Measurements from ENCODE around the gene KMT5B.

KMT5B gene

DNA sequence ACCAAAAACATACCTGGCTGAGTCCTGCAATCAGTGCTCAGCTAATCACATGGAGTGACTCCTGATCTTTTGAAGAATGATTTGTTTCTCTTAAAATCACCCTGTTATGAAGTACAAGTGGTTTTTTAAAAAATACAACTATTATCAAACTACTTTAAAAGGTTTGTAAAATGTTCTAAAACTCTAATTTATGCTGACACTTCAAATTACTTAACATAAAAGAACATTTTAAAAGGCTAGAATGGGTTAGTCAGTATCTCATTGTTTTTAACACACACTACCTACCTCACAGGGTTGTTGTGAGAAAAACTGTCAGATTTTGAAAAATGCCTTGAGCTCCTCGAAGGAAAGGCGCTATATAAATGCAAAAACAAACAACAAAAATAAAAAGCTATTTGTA, 33.2 kb downstream of the KMT5B start:
- DNase-seq (ENCODE audit: low read depth) = no peak

DNA sequence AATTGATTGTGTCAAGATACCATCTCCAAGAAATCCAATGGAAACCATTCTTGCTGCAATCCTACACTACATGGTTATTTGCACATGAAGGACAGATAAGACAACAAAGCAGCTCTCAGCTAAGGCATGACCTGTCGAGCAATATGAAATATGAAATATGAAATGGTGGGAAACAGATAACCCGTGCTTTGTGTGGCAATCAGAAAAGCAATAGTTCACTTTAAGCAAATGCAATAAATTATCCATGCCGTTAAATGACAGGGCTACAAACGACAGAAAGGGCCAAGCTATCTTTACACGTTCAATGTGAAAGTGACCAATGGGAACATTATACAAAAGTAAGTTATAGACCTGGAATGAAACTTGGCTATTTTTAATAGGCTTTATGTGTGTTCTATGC, 35.2 kb downstream of the KMT5B start:
- DNase-seq (ENCODE audit: low read depth) = no peak

DNA sequence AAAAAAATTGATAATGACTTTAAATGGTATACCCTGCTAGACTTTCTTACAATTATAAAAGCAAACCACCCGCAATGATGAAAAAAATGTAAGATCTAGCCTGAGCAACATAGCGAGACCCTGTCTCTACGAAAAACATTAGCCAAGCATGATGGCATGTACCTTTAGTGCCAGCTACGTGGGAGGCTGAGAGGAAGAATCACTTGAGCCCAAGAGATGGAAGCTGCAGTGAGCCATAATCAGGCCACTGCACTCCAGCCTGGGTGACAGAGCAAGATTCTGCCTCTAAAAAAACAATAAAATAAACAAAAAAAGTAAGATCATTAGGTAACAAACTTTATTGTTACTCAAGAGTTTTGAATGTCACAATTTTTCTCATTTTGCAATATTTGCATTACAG, 39.2 kb downstream of the KMT5B start:
- no peak for DNase-seq (ENCODE audit: low read depth)

DNA sequence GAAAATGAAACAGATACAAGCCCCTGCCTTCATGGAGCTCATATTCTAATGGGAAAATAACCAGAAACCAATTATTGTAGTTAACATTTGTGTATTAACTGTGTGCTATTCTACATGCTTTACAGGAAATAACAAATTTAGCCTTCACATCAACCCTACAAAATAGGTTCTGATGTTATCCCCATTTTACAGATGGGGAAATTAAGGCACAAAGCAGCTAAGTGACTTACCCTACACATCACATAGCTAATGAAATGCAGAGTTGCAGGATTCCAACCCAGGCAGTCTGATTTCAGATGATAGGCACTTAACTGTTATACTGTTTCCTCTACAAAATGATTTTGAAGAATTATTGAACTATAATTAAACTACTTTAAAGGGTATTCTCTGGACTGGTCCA, 43.7 kb downstream of the KMT5B start:
- no peak for DNase-seq (ENCODE audit: low read depth)

DNA sequence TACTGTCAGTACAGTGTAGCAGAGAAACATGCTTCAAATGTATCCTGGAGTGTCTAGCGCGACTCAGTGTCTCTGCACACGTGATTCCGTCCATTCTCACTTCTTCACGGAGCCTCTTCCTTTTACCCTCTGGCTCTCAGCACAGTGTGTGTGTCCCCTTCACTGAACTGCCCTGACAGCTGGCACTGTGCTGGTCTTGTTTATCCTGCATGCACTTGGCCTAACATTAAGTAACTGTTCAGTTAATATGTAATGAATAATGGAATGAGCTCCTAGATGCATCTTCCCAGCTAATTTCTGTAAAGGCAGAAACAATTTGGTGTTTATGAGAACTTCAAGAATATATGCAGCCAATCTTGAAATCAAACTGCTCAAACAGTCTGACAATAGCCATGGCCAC, 44.4 kb downstream of the KMT5B start:
- no peak for DNase-seq (ENCODE audit: low read depth)

DNA sequence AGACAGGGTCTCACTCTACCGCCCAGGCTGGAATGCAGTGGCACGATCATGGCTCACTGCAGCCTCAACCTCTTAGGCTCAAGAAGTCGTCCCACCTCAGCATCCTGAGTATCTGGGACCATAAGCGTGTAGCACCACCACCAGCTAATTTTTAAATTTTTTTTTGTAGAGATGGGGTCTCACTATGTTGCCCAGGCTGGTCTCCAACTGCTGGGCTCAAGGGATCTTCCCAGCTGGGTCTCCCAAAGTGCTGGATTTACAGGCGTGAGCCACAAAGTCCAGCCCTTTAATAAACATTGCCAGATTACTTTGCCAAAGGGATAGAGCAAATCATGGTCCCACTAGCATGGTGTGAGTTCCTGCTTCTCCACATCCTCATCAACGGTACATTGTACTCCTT, 45.6 kb downstream of the KMT5B start:
- DNase-seq (ENCODE audit: low read depth) = no peak

DNA sequence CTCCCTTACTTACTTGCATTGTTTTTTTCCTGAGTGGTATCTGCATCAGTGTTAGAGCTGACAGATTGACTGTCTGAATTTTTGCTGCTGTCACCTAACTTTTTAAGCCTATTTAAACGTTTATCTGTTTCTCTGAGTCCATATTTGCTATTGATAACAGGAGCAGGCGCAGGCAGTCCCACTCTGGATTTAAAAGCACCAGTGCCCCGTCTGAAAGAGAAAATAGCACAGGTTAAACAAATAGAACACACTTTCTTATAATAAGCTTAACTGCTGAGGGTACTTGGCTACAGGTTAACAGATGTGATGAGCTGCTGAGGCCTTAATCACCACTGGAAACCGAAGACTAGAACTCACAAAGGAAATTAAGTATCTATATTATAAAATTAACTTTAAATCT, 46.1 kb downstream of the KMT5B start:
- DNase-seq (ENCODE audit: low read depth) = no peak

DNA sequence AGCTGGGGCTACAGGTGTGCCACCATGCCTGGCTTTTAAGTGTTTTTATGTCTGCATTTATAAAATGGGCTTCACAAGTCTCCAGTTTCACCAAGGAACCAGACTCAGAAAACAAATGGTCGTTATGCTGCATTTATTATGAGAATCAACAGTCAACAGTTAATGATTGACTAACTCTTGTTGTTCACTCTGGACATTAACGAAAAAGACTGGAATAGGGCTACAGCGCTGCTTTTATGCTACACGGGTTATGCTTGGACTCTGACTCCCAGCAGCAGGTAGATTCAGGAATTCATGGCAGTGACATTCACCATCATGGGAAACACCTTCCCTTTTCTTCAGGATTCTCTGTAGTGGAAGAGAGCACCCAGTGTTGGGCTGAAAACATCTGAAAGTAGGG, 47.5 kb downstream of the KMT5B start:
- DNase-seq (ENCODE audit: low read depth) = no peak

DNA sequence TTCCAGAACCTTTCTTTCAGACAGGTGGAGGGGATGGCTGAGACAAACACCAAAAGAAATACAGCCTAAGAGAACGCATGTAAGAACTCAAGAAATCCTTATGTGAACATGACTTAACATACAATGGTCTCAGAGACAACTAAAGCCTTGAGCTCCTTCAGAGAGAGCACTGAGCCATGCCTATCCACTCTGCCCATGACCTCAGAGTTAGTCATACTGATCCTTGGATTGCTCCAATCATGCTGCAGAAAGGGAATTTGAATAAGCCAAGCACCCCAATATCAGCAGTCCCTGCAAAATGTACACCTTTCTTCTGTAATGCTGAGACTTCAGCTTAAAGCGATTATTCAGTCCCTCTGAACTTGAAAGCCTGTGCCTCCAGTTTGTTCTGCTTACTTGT, 48.7 kb downstream of the KMT5B start:
- DNase-seq (ENCODE audit: low read depth) = no peak

DNA sequence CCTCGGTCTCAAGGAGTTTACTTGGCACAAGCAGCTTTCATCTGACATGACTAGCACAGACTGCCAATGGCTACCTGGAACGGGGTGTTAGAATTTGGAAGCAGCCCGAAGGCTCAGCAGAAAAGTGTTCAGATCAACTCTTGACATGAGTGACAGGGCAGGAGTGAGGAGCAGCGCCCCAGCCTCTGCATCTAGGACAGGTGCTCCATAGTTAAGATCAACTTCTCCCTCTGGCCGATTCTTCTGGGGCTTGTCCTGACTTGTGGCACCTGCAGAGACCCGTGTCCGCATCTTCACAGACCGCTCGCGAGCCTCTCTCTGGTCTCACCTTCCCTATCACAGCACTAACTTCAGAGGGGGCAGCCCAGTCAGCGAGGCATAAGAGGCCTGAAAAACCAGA, 49.4 kb downstream of the KMT5B start:
- no peak for DNase-seq (ENCODE audit: low read depth)

DNA sequence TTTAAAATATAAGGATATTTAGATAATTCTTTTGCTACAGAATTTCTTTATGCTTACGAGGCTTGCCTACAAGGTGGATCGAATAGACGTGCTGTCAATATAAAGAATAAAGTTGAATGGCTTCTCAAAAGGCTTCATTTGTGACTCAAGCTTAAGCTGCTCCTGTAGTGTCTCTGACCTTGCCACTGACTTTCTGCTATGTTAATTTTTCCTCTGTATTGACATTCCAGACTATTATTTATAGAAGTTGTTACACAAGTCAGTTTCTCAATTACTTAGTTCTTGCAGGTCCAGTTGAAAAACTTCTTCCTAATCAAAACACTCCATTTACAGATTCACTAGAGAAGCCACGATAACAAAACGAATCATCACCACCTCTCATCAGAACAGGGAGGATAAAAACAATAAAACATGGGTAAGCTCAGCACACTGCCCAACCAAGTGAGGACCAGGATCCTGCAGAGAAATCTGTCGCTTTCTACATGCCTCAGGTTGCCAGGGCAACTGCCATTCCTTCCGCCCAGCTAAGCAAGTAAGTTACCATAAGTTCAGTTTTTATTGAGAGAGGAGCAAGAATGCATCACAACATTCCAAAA, 52.9 kb downstream of the KMT5B start:
- no peak for DNase-seq (ENCODE audit: low read depth)

DNA sequence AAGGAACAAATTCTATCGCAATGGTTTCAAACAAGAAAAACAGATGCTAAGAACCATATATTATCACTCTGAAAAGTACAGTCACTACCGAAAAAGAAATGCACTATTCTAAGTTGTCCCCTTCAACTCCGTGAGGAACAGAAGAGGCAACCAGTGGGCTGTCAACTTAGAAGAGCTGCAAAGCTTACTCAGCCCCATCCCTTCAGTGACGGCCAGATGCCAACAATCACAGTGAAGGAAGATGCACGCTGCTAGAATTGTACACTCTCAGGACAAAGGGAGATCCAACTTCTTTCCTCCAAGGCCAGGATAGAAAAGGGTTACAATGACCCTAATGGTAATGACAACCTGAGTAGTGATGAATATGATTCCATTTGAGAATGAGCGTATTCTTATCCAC, 53.4 kb downstream of the KMT5B start:
- DNase-seq (ENCODE audit: low read depth) = no peak

DNA sequence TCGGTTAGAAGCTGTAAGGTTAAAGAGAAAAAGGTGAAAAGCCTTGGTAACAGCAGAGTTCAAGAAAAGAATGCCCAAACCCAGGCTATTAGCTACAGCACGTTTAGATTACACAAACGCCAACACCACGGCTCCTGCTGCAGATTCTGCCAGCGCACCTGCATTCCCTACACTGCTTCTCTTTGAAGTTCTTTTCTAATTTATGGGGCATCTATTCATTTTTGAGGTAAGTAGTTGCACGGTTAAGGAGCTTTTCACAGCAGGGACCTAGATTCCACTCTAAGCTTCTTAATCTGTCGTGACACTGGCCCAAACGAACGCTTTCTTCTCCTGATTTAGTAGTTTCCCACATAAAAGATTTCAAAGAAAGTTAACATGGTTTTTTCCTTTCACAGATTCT, 53.9 kb downstream of the KMT5B start:
- no peak for DNase-seq (ENCODE audit: low read depth)

DNA sequence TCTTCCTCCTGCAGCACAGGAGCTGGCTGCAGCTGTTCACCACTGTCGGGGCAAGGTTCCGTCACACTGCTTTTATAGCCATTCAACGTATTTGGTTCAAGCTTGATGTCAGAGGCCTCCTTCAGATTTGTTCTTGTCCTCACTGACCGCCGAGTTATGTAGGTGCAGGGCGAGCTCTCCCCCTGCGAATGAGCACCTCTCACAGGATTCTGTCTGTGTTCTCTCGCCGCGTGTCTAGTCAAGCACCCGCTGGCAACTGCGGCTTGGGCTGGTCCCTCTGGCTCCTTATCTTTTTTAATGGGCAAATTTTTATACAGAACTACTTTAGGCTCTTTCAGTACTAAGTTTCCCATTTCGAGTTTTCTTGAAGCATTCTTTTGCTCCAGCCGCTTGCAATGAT, 54.5 kb downstream of the KMT5B start:
- no peak for DNase-seq (ENCODE audit: low read depth)

DNA sequence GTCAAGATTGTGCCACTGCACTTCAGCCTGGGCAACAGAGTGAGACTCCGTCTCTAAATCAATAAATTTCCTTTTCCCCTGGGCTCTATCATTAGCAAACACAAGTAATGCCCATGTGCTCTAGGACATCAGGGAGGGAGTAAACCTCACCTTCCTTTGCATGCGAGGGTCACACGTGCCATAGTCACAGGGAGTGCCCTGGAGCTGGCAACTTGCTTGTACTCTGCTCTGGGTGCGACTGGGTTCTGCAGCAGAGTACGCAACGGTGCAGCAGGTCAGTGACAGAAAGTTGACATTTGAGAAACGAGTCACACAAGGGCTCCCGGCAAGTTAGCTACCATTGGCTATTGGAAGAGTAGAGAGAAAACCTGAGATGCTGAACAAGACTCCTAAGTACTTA, 59.4 kb downstream of the KMT5B start:
- no peak for DNase-seq (ENCODE audit: low read depth)

DNA sequence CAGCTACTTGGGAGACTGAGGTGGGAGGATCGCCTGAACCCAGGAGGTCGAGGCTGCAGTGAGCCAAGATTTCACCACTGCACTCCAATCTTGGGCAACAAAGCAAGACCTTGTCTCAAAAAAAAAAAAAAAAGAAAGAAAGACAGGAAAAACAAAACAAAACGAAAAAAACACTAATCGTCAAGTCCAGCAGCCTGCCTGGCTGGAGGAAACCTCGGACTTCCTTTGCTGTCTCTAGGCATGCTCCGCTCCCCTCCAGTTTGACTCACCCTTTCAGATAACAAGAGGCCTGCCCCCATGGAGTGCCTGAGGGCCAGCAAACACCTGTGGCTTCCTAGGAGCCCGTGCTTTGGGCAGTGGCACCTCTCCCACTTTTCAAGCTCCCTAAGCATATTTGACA, 63.1 kb downstream of the KMT5B start:
- no peak for DNase-seq (ENCODE audit: low read depth)

DNA sequence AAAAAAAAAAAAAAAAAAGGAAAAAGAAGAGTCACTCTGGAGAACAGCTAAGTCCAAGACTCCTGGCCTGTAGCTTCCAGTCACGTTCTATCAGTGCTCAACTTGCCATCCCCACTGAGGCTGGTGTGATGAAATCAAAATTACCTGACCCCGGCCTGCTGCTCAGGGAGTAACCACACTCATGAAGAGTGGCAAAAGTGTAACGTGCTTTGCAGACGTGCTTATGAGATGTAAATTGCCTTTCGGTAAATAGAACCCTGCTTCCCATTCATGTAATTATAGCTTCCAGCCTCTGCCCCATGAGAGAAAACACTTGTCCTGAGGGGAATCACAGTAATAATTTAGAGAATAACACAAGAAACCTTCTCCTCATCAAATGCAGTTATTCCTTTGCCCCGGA, 63.7 kb downstream of the KMT5B start:
- no peak for DNase-seq (ENCODE audit: low read depth)

DNA sequence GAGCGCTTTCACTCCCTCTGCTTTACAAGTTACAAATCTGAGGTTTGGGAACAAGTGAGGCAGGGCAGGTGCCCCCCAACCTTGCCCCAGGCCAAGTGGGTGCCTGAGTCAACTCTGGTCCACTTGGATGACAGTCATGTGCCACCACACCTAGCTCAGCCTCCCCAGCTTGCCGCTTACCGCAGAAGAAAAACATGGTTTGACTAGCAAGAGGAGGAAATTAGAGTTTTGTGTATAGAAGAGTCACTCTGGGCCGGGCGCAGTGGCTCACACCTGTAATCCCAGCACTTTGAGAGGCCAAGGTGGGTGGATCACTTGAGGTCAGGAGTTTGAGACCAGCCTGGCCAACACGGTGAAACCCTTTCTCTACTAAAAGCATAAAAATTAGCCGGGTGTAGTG, 64.2 kb downstream of the KMT5B start:
- DNase-seq (ENCODE audit: low read depth) = no peak

DNA sequence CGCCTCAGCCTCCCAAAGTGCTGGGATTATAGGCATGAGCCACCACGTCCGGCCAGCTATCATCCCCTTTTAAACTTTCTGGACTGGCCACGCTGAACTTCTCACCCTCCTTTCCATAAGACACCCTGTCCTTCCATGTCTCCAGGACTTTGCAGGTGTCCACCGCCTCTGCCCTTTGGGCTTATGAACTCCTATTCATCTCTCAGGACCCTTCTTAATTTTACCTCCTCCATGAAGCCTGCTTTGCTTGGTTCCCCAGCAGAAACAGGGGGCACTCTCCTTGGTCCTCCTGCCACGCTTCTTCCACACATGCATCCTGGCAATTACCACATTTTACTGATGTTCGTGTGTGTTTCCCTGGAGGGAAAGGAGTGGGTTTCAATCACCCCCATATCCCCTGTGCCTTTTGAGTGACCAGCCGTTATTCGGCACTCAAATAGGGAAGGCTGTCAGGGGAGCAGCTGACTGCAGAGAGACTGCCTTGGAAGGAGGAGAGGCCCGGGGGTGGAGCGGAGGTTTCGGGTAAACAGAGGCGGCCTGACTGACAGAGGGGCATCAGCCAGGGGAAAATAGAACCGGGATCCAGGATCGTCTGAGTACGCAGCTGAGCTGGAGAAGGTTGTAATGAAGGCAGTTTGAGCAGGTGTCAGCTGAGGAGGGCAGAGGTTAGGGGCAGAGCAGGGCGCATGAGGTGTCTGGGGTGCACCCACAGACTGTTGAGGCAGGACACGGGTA, 64.9 kb downstream of the KMT5B start:
- no peak for DNase-seq (ENCODE audit: low read depth)

DNA sequence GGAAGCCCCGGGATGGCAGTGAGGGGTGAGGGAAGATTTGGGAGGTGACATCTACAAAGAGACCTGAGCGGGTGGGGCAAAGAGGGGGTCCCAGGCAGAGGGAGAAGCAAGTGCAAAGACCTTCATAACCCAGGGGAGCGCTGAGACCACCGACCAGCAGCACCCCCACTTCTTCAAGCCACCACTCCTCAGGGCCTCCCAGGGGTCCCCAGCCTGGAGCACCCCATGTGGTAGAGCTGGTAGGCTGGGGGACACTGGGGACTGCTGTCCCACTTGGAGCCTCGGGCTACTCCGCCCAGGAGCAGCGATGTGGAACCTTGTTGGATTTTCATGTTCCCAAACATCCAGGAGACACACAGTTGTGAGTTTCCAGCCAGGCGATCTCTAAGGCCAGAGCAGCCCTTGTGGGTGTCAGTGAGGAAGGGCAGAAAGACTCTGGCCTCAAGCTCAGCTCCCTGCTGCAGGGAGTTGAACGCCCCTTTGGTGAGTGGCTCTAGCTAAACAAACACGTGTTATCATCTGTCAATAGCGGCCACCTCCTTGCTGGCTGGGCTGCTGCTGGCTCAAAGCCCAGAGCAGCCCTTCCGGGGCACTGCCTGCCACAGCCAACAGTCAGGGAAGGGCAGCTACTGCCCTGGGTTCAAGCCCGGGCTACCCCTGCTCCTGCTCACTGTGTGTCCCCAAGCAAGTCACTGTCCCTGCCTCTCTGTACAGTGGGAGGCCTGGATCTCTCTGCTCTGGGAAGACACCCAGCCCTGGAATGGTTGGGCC, 66.2 kb downstream of the KMT5B start:
- no peak for DNase-seq (ENCODE audit: low read depth)

DNA sequence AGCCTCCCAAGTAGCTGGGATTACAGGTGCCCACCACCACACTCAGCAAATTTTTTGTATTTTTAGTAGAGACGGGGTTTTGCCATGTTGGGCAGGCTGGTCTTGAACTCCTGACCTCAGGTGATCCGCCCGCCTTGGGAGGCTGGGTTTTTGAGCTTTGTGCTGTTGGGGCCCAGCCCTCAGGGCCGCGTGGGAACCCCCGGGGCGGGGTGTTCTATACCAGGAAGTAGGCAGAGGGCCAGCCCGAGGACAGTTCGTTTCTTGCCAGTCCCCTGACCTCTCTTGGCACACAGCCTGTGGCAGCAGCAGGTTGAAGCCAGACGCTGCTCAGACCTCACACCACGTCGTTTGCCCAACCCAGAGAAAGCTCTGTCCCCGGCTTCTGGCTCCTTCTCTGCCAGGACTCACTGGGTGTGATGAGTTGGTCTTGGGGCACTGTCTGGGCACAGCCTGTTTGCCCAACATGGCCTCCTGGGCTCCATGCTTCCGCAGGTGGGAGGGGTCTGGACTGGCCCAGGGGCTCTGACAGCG, 67.0 kb downstream of the KMT5B start:
- DNase-seq (ENCODE audit: low read depth) = no peak

DNA sequence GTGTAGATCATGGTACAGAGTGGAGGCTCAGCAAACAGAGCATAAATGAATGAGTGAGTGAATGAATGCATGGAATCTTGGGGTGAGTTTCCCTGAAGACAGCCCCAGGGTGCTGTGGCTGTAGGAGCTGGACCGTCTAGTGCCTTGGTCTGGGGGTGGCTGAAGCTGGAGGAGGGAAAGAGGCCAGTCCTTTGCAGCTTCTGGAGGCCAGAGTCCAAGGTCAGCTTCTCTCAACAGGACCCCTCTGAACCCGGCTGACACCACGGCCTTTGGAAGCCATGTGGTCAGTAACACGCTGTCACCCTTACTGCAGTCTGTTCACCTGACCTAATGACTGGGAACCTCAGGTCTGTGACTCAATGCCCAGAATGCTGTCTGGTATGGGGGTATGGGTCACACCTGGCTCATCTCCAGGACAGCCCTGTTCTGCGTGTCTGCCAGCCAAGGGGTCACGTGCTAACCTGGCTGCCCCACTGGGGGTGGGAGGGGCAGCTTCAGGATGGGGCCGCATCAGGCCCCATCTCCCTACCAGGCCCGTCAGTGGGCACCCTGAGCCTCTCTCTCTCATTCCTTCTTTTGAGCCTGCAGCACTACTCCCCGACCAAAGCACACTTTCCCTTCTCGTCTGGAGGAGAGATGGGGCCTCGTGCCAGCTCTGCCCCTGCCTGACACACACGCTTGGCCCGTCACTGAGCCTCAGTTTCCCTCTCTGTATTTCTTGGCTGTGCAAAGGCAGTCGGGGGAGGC, 67.8 kb downstream of the KMT5B start:
- DNase-seq (ENCODE audit: low read depth) = no peak

DNA sequence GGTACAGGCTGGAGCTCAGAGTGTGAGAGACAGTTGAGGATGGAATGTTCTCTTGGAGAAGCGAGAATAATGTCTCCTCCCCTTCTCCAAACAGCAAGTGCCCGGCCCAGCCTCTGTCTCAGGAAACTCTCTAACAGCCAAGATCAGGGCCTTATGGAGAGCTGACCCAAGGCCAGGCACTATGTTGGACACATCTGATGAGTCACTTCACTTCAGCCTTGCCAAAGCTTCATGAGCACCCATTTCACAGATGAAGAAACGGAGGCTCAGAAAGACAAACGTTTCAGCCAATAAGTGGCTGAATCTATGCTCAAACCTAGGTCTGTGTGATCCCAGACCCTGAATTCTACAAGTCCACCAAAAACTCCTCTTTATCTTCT, 69.8 kb downstream of the KMT5B start:
- no peak for DNase-seq (ENCODE audit: low read depth)
